ENCODE data around the gene MIGA2.

Gene MIGA2

DNA sequence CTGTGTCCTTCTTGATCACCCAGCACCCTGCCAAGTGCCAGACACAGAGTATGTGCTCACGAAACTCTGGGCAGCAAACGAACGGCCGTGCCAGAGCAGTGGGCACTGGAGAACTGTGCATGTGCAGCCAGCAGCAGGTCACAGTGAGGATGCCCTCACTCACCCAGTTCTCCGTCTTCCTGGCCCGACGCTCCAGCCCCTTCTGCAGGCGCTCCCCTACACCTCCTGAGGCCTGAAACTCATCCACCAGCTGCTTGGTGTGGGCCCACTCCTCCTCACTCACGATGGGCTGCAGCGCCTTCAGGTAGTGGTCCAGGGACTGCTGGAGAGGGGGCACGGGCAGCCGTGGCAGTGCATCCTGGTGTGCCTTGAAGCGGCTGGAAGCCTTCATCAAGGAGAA, 71.2 kb downstream of the MIGA2 start:
- Histone ChIP-seq H4K91ac (ENCODE audit: low read length) (no peak overlapping the region), H2AFZ (ENCODE audit: low read depth, low read length) (no peak overlapping the region), H3K27ac (ENCODE audit: low read length, poor library complexity, severe bottlenecking) (no peak overlapping the region), H2BK120ac (ENCODE audit: low read depth, low read length) (no peak overlapping the region), H3K79me1 (replicated peaks; ENCODE audit: low read length, poor library complexity, severe bottlenecking) (peaks cover 27% of the 10 kb centered on the region), H3K4ac (ENCODE audit: low read depth in 1 of 2, low read length in 2 of 2) (no peak overlapping the region), H3K4me1 (ENCODE audit: control insufficient read depth, insufficient read depth, low read depth, low read length) (peaks cover 15% of the 10 kb centered on the region), H3K9me3 (ENCODE audit: control insufficient read depth, low read length) (no peaks in the 10 kb centered on the region), H2BK12ac (ENCODE audit: low read length in 2 of 2) (no peak overlapping the region), H2AK5ac (ENCODE audit: low read length, severe bottlenecking) (no peak overlapping the region), H2BK5ac (ENCODE audit: low read depth, low read length, poor library complexity, severe bottlenecking) (no peak overlapping the region), H3K4me3 (ENCODE audit: insufficient read depth in 1 of 2, low read depth in 1 of 2, low read length in 2 of 2) (no peak overlapping the region), H3K14ac (ENCODE audit: low read length in 2 of 2) (no peak overlapping the region), H4K8ac (ENCODE audit: low read length) (no peak overlapping the region), H3K23ac (ENCODE audit: low read length in 2 of 2) (no peak overlapping the region), H3K4me2 (ENCODE audit: low read length, poor library complexity, severe bottlenecking) (no peak overlapping the region), H3K36me3 (ENCODE audit: control insufficient read depth in 1 of 2, insufficient read depth in 2 of 2, low read depth in 1 of 2, low read length in 2 of 2) (peaks cover 37 to 39% of the 10 kb centered on the region in 2 experiments), H2BK15ac (ENCODE audit: low read depth, poor library complexity, severe bottlenecking) (no peak overlapping the region), H3K9ac (ENCODE audit: low read length) (no peak overlapping the region), H3K27me3 (ENCODE audit: control insufficient read depth in 1 of 2, insufficient read depth in 1 of 2, low read length in 2 of 2) (no peaks in the 10 kb centered on the region), H3K18ac (ENCODE audit: low read depth in 1 of 2, low read length in 2 of 2) (no peak overlapping the region)
- WGBS: 95% methylated on average over 13 of the region's 13 CpGs
- no peak for DNase-seq

DNA sequence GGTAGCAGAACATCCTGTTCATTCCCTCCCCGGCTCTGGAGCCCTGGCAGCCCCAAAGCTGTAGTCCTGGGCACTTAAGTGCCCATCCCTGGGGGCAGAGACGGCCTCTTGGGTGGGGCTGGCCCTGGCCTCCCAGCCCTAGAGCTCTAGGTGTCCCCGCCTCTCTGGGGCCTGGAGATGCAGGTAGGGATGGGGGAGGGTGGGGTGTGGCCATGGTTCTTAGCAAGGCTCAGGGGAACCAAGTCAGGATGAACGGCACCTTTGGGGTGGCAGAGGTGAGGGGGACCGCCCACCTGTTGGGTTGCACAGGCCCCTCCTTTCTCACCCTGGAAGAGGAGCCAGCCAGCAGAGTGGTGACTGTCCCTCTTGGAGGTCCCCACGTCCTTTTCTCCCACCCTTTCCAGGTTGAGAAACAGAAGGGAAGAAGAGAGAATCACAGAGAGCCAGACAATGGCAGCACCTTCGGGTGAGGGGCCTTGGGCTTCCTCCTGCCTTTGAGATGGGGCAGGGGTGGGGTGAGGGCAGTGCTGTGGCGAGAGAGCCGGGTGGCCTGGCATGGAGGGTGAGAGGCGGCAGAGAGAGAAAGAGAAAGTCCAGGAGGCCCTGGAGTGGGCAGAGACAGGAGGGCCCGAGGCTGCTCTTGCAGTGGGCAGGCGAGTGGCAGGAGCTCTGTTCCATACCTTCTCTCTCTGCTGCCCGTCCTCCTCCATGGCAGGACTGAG, 71.8 kb downstream of the MIGA2 start:
- peaks cover 27% of the 10 kb centered on the region for H3K79me1 ChIP-seq (replicated peaks; ENCODE audit: low read length, poor library complexity, severe bottlenecking)
- H4K91ac ChIP-seq (ENCODE audit: low read length): no peak overlapping the region
- no peak overlapping the region for H3K4me2 ChIP-seq (ENCODE audit: low read length, poor library complexity, severe bottlenecking)
- no peak overlapping the region for H3K18ac ChIP-seq (ENCODE audit: low read depth in 1 of 2, low read length in 2 of 2)
- no peaks in the 10 kb centered on the region for H3K9me3 ChIP-seq (ENCODE audit: control insufficient read depth, low read length)
- peak overlapping the region in 1 of 2 experiments; percentile 31 for H3K14ac ChIP-seq (ENCODE audit: low read length in 2 of 2)
- peaks cover 15% of the 10 kb centered on the region for H3K4me1 ChIP-seq (ENCODE audit: control insufficient read depth, insufficient read depth, low read depth, low read length)
- H2BK5ac ChIP-seq (ENCODE audit: low read depth, low read length, poor library complexity, severe bottlenecking): no peak overlapping the region
- H3K4me3 ChIP-seq (ENCODE audit: insufficient read depth in 1 of 2, low read depth in 1 of 2, low read length in 2 of 2): no peak overlapping the region
- H2BK15ac ChIP-seq (ENCODE audit: low read depth, poor library complexity, severe bottlenecking): no peak overlapping the region
- H2BK120ac ChIP-seq (ENCODE audit: low read depth, low read length): no peak overlapping the region
- 94% methylated on average over 12 of the region's 13 CpGs for WGBS
- no peaks in the 10 kb centered on the region for H3K27me3 ChIP-seq (ENCODE audit: control insufficient read depth in 1 of 2, insufficient read depth in 1 of 2, low read length in 2 of 2)
- H4K8ac ChIP-seq (ENCODE audit: low read length): no peak overlapping the region
- H2BK12ac ChIP-seq (ENCODE audit: low read length in 2 of 2): no peak overlapping the region
- no peak overlapping the region for H3K9ac ChIP-seq (ENCODE audit: low read length)
- no peak overlapping the region for H3K23ac ChIP-seq (ENCODE audit: low read length in 2 of 2)
- H3K4ac ChIP-seq (ENCODE audit: low read depth in 1 of 2, low read length in 2 of 2): no peak overlapping the region
- peaks cover 39% of the 10 kb centered on the region in 2 experiments for H3K36me3 ChIP-seq (ENCODE audit: control insufficient read depth in 1 of 2, insufficient read depth in 2 of 2, low read depth in 1 of 2, low read length in 2 of 2)
- no peak for DNase-seq
- H2AFZ ChIP-seq (ENCODE audit: low read depth, low read length): no peak overlapping the region
- no peak overlapping the region for H3K27ac ChIP-seq (ENCODE audit: low read length, poor library complexity, severe bottlenecking)
- no peak overlapping the region for H2AK5ac ChIP-seq (ENCODE audit: low read length, severe bottlenecking)

GRCh38 chr9:129108805-129109536, 72.5 kb downstream of the MIGA2 start:
- Histone ChIP-seq H3K79me1 (replicated peaks; ENCODE audit: low read length, poor library complexity, severe bottlenecking) (peaks cover 30% of the 10 kb centered on the region), H2AK5ac (ENCODE audit: low read length, severe bottlenecking) (no peak overlapping the region), H3K27me3 (ENCODE audit: control insufficient read depth in 1 of 2, insufficient read depth in 1 of 2, low read length in 2 of 2) (no peaks in the 10 kb centered on the region), H3K27ac (ENCODE audit: low read length, poor library complexity, severe bottlenecking) (no peak overlapping the region), H3K18ac (ENCODE audit: low read depth in 1 of 2, low read length in 2 of 2) (no peak overlapping the region), H3K36me3 (ENCODE audit: control insufficient read depth in 1 of 2, insufficient read depth in 2 of 2, low read depth in 1 of 2, low read length in 2 of 2) (peaks cover 37% of the 10 kb centered on the region in 2 experiments), H3K4me1 (ENCODE audit: control insufficient read depth, insufficient read depth, low read depth, low read length) (peaks cover 13% of the 10 kb centered on the region), H3K4me3 (ENCODE audit: insufficient read depth in 1 of 2, low read depth in 1 of 2, low read length in 2 of 2) (peak overlapping the region in 1 of 2 experiments; percentile 99), H2AFZ (ENCODE audit: low read depth, low read length) (no peak overlapping the region), H3K14ac (ENCODE audit: low read length in 2 of 2) (peak overlapping the region in 1 of 2 experiments; percentile 31), H3K23ac (ENCODE audit: low read length in 2 of 2) (no peak overlapping the region), H3K9me3 (ENCODE audit: control insufficient read depth, low read length) (no peaks in the 10 kb centered on the region), H3K4ac (ENCODE audit: low read depth in 1 of 2, low read length in 2 of 2) (no peak overlapping the region), H4K8ac (ENCODE audit: low read length) (no peak overlapping the region), H2BK15ac (ENCODE audit: low read depth, poor library complexity, severe bottlenecking) (no peak overlapping the region), H2BK12ac (ENCODE audit: low read length in 2 of 2) (no peak overlapping the region), H3K9ac (ENCODE audit: low read length) (peak overlapping the region; percentile 91), H3K4me2 (ENCODE audit: low read length, poor library complexity, severe bottlenecking) (no peak overlapping the region), H2BK120ac (ENCODE audit: low read depth, low read length) (no peak overlapping the region), H2BK5ac (ENCODE audit: low read depth, low read length, poor library complexity, severe bottlenecking) (no peak overlapping the region), H4K91ac (ENCODE audit: low read length) (no peak overlapping the region)
- 91% methylated on average over 10 of the region's 10 CpGs for WGBS
- DNase-seq: no peak

- WGBS: 76% methylated on average over 7 of the region's 7 CpGs
- H3K14ac ChIP-seq (ENCODE audit: low read length in 2 of 2): peak overlapping the region in 1 of 2 experiments; percentile 6
- H2AK5ac ChIP-seq (ENCODE audit: low read length, severe bottlenecking): no peak overlapping the region
- H3K4me1 ChIP-seq (ENCODE audit: control insufficient read depth, insufficient read depth, low read depth, low read length): peaks cover 13% of the 10 kb centered on the region
- no peak overlapping the region for H2BK15ac ChIP-seq (ENCODE audit: low read depth, poor library complexity, severe bottlenecking)
- H3K79me1 ChIP-seq (replicated peaks; ENCODE audit: low read length, poor library complexity, severe bottlenecking): peaks cover 30% of the 10 kb centered on the region
- peak overlapping the region in 1 of 2 experiments; percentile 99 for H3K4me3 ChIP-seq (ENCODE audit: insufficient read depth in 1 of 2, low read depth in 1 of 2, low read length in 2 of 2)
- H3K18ac ChIP-seq (ENCODE audit: low read depth in 1 of 2, low read length in 2 of 2): no peak overlapping the region
- H2BK5ac ChIP-seq (ENCODE audit: low read depth, low read length, poor library complexity, severe bottlenecking): no peak overlapping the region
- no peaks in the 10 kb centered on the region for H3K27me3 ChIP-seq (ENCODE audit: control insufficient read depth in 1 of 2, insufficient read depth in 1 of 2, low read length in 2 of 2)
- H3K9ac ChIP-seq (ENCODE audit: low read length): peak overlapping the region; percentile 91
- peak; percentile 34 for DNase-seq
- no peak overlapping the region for H3K23ac ChIP-seq (ENCODE audit: low read length in 2 of 2)
- no peak overlapping the region for H4K91ac ChIP-seq (ENCODE audit: low read length)
- H3K27ac ChIP-seq (ENCODE audit: low read length, poor library complexity, severe bottlenecking): no peak overlapping the region
- H4K8ac ChIP-seq (ENCODE audit: low read length): no peak overlapping the region
- peaks cover 36 to 37% of the 10 kb centered on the region in 2 experiments for H3K36me3 ChIP-seq (ENCODE audit: control insufficient read depth in 1 of 2, insufficient read depth in 2 of 2, low read depth in 1 of 2, low read length in 2 of 2)
- H2AFZ ChIP-seq (ENCODE audit: low read depth, low read length): no peak overlapping the region
- H3K9me3 ChIP-seq (ENCODE audit: control insufficient read depth, low read length): no peaks in the 10 kb centered on the region
- no peak overlapping the region for H2BK12ac ChIP-seq (ENCODE audit: low read length in 2 of 2)
- no peak overlapping the region for H3K4me2 ChIP-seq (ENCODE audit: low read length, poor library complexity, severe bottlenecking)
- no peak overlapping the region for H3K4ac ChIP-seq (ENCODE audit: low read depth in 1 of 2, low read length in 2 of 2)
- no peak overlapping the region for H2BK120ac ChIP-seq (ENCODE audit: low read depth, low read length)
These were observed 73.1 kb downstream of the MIGA2 start for GRCh38 chr9:129109537-129109903.

Data from mesenchymal stem cell (in vitro differentiated cells and primary cell).